IMR-90 (cell line): Measurements from ENCODE around the gene OR6C1. TPM values are rescaled to one million over a fixed set of nuclear protein-coding genes. Genes with fewer than 3 reads are reported as not detected.

Source experiments
- ATAC-seq: fragments of 200-7000 bp; cut with Tn5 transposase; 2 replicates; pipeline ENCODE4 v1.9.1; 2020; ENCODE audit warnings: low read depth, mild to moderate bottlenecking, moderate library complexity
- BruUV-seq: library from RNA; stranded (reverse); fragments of 400-500 nt; replicated peaks from 2 replicates; lab custom pipeline; 2021; lab: Mats Ljungman, UMichigan
- CTCF ChIA-PET: fragments of 300-600 bp; formaldehyde crosslinking; extraction: SDS; loops from one replicate; lab custom pipeline; 2021; ENCODE audit warnings: antibody characterized with exemption; lab: Yijun Ruan, JAX
- POLR2A ChIA-PET: fragments of 300-600 bp; sonication (Branson Sonifier 250); formaldehyde crosslinking; loops from one replicate; lab custom pipeline; 2022; ENCODE audit warnings: antibody characterized with exemption; ENCODE audit not compliant: unreplicated experiment; lab: Charles Lee
- DNase-seq: peaks from one replicate; pipeline ENCODE4 v3.0.0; 2013
- H2AFZ ChIP-seq: replicated peaks from 2 replicates; pipeline ENCODE3; 2013; ENCODE audit warnings: low read length, mild to moderate bottlenecking; ENCODE audit not compliant: poor library complexity
- H2AK5ac ChIP-seq: 2 replicates; pipeline ENCODE4 v1.6.1; 2013; ENCODE audit warnings: low read depth, low read length, inconsistent platforms
- H2AK9ac ChIP-seq: replicated peaks from 2 replicates; pipeline ENCODE3; 2013; ENCODE audit warnings: mild to moderate bottlenecking, low read depth, low read length, moderate library complexity; ENCODE audit not compliant: poor library complexity
- H2BK120ac ChIP-seq: 2 replicates; pipeline ENCODE4 v1.6.1; 2013; ENCODE audit warnings: low read depth, low read length, inconsistent platforms
- H2BK15ac ChIP-seq: 3 replicates; pipeline ENCODE4 v1.6.1; 2013; ENCODE audit warnings: low read depth, low read length, inconsistent platforms
- H2BK20ac ChIP-seq: 2 replicates; pipeline ENCODE4 v1.6.1; 2013; ENCODE audit warnings: low read depth, mild to moderate bottlenecking, inconsistent platforms, low read length, moderate library complexity
- H2BK5ac ChIP-seq: 2 replicates; pipeline ENCODE4 v1.6.1; 2013; ENCODE audit warnings: mild to moderate bottlenecking, low read depth, low read length, inconsistent platforms; ENCODE audit not compliant: poor library complexity, severe bottlenecking
- H3K14ac ChIP-seq: replicated peaks from 2 replicates; pipeline ENCODE4 v1.6.1; 2013; ENCODE audit warnings: low read depth, low read length, inconsistent platforms
- H3K18ac ChIP-seq: 2 replicates; pipeline ENCODE4 v1.6.1; 2013; ENCODE audit warnings: low read depth, low read length, control low read depth
- H3K23ac ChIP-seq: 2 replicates; pipeline ENCODE4 v1.6.1; 2013; ENCODE audit warnings: low read depth, low read length, inconsistent platforms
- H3K27ac ChIP-seq: 2 replicates; pipeline ENCODE4 v1.5.1; 2013; ENCODE audit warnings: mild to moderate bottlenecking, control low read depth, low read length; ENCODE audit not compliant: insufficient read depth
- H3K27me3 ChIP-seq: 2 replicates; pipeline ENCODE4 v1.6.1; 2013; ENCODE audit warnings: low read length; ENCODE audit not compliant: control insufficient read depth, insufficient read depth
- H3K36me3 ChIP-seq: 2 replicates; pipeline ENCODE4 v1.6.1; 2013; ENCODE audit warnings: low read length, mixed read lengths; ENCODE audit not compliant: control insufficient read depth, insufficient read depth
- H3K4ac ChIP-seq: 2 replicates; pipeline ENCODE4 v1.6.1; 2013; ENCODE audit warnings: low read depth, low read length, inconsistent platforms
- H3K4me1 ChIP-seq: 2 replicates; pipeline ENCODE4 v1.6.1; 2013; ENCODE audit warnings: low read length, mixed read lengths; ENCODE audit not compliant: control insufficient read depth, insufficient read depth
- H3K4me2 ChIP-seq: 2 replicates; pipeline ENCODE4 v1.6.1; 2013; ENCODE audit warnings: low read depth, mild to moderate bottlenecking, control low read depth, low read length, moderate library complexity
- H3K4me3 ChIP-seq: 2 replicates; pipeline ENCODE4 v1.5.1; 2013; ENCODE audit warnings: low read depth, mild to moderate bottlenecking, control low read depth, low read length, moderate library complexity; ENCODE audit not compliant: insufficient read depth
- H3K56ac ChIP-seq: 2 replicates; pipeline ENCODE4 v1.6.1; 2013; ENCODE audit warnings: low read length, inconsistent platforms; ENCODE audit not compliant: insufficient read depth; ENCODE audit errors: extremely low read depth
- H3K79me1 ChIP-seq, 2 experiments: 2 replicates each; pipeline ENCODE4 v1.6.1; 2013; ENCODE audit warnings: low read length in 2 of 2, inconsistent platforms in 1 of 2, low read depth in 1 of 2
- H3K9ac ChIP-seq: 2 replicates; pipeline ENCODE4 v1.6.1; 2013; ENCODE audit warnings: low read depth, low read length, control low read depth
- H3K9me1 ChIP-seq: 2 replicates; pipeline ENCODE4 v1.6.1; 2013; ENCODE audit warnings: low read length, inconsistent platforms; ENCODE audit not compliant: insufficient read depth
- H3K9me3 ChIP-seq: 2 replicates; pipeline ENCODE4 v1.6.1; 2013; ENCODE audit warnings: low read length; ENCODE audit not compliant: control insufficient read depth, insufficient read depth
- H4K20me1 ChIP-seq: 2 replicates; pipeline ENCODE4 v1.6.1; 2013; ENCODE audit warnings: low read length, inconsistent platforms; ENCODE audit not compliant: insufficient read depth
- H4K5ac ChIP-seq: 2 replicates; pipeline ENCODE4 v1.6.1; 2013; ENCODE audit warnings: mild to moderate bottlenecking, low read depth, low read length, control low read depth
- H4K8ac ChIP-seq, 2 experiments: 2 replicates each; pipeline ENCODE4 v1.6.1; 2013; ENCODE audit warnings: low read depth in 2 of 2, low read length in 2 of 2, control low read depth in 1 of 2, inconsistent platforms in 1 of 2
- H4K91ac ChIP-seq: 2 replicates; pipeline ENCODE4 v1.6.1; 2013; ENCODE audit warnings: low read depth, low read length, inconsistent platforms; ENCODE audit not compliant: insufficient read depth
- CEBPB ChIP-seq: IDR thresholded peaks from 2 replicates; pipeline ENCODE4 v1.6.1; 2012; ENCODE audit warnings: low read depth, low read length, improper control_type of control experiment
- CHD1 ChIP-seq: IDR thresholded peaks from 2 replicates; pipeline ENCODE4 v1.6.1; 2012; ENCODE audit warnings: low read depth, low read length, improper control_type of control experiment
- FOS ChIP-seq: fragments of 150-350 bp; IDR thresholded peaks from 2 replicates; pipeline ENCODE4 v1.6.1; 2016; ENCODE audit warnings: low read depth, low read length
- MAFK ChIP-seq: IDR thresholded peaks from 2 replicates; pipeline ENCODE4 v1.6.1; 2012; ENCODE audit warnings: low read depth, low read length, improper control_type of control experiment
- MAZ ChIP-seq: IDR thresholded peaks from 2 replicates; pipeline ENCODE4 v1.6.1; 2012; ENCODE audit warnings: low read depth, mild to moderate bottlenecking, low read length, improper control_type of control experiment, moderate library complexity, borderline replicate concordance
- MXI1 ChIP-seq: IDR thresholded peaks from 2 replicates; pipeline ENCODE4 v1.6.1; 2012; ENCODE audit warnings: low read depth, mild to moderate bottlenecking, low read length, moderate library complexity, borderline replicate concordance
- NFE2L2 ChIP-seq: fragments of 150-350 bp; IDR thresholded peaks from 2 replicates; pipeline ENCODE4 v1.6.1; 2016; ENCODE audit warnings: low read depth, mild to moderate bottlenecking, low read length
- POLR2A ChIP-seq: IDR thresholded peaks from 2 replicates; pipeline ENCODE4 v1.6.1; 2012; ENCODE audit warnings: mild to moderate bottlenecking, low read depth, low read length
- RAD21 ChIP-seq: IDR thresholded peaks from 2 replicates; pipeline ENCODE4 v1.6.1; 2012; ENCODE audit warnings: low read length, improper control_type of control experiment
- RCOR1 ChIP-seq: IDR thresholded peaks from 2 replicates; pipeline ENCODE4 v1.6.1; 2012; ENCODE audit warnings: mild to moderate bottlenecking, low read length, improper control_type of control experiment; ENCODE audit not compliant: insufficient replicate concordance
- RFX5 ChIP-seq: IDR thresholded peaks from 2 replicates; pipeline ENCODE4 v1.8.0; 2012; ENCODE audit warnings: low read depth, mild to moderate bottlenecking, low read length, moderate library complexity
- SMC3 ChIP-seq: fragments of 150-350 bp; IDR thresholded peaks from 2 replicates; pipeline ENCODE4 v1.6.1; 2016; ENCODE audit warnings: low read depth, mild to moderate bottlenecking, antibody characterized with exemption, low read length, moderate library complexity
- WGBS, 2 experiments: methylation state at CpG; one replicate each; pipeline versions ENCODE4 v1.1.5 to v1.1.7; 2013; ENCODE audit warnings: missing lambda C conversion rate in 2 of 2; ENCODE audit not compliant: insufficient read length in 1 of 2; ENCODE audit errors: extremely low coverage in 2 of 2; 5-methylcytosine and 5-hydroxymethylcytosine counted together
- dilution Hi-C: fragments of 300-500 bp; cut with HindIII; formaldehyde crosslinking; loops from one replicate; pipeline ENCODE4 v1.14.3; 2018; ENCODE audit warnings: low sequenced_read_pairs; ENCODE audit not compliant: unreplicated experiment
- in situ Hi-C: fragments of 300-500 bp; cut with MboI; formaldehyde crosslinking; loops from 3 replicates; pipeline ENCODE4 v1.14.3; 2019; ENCODE audit warnings: low sequenced_read_pairs, inconsistent platforms, mixed read lengths
- intact Hi-C: fragments of 100-400 bp; cut with micrococcal nuclease; formaldehyde crosslinking; loops from 2 replicates; pipeline ENCODE4 v1.10.0; 2022
- polyA plus RNA-seq, 3 experiments: library from polyadenylated mRNA; depleted of rRNA; stranded (reverse); fragments of >200 nt; gene quantifications; 2 replicates each; pipeline ENCODE4 v1.2.3, GENCODE V29; 2012; ENCODE audit warnings: low replicate concordance in 1 of 3
- total RNA-seq: library from RNA; depleted of rRNA; stranded (reverse); fragments of >200 nt; gene quantifications from 2 replicates; pipeline ENCODE4 v1.2.3, GENCODE V29; 2012
- TF ChIP-seq, protein P1 (sequence below): conservative IDR thresholded peaks from 2 replicates; pipeline ENCODE4 v1.5.1; 2012; ENCODE audit warnings: mild to moderate bottlenecking, low read depth, low read length, improper control_type of control experiment
- TF ChIP-seq, protein P2 (sequence below): fragments of 150-350 bp; IDR thresholded peaks from 2 replicates; pipeline ENCODE4 v1.6.1; 2016; ENCODE audit warnings: low read depth, mild to moderate bottlenecking, low read length, moderate library complexity, borderline replicate concordance
- TF ChIP-seq, protein P3 (sequence below): fragments of 150-350 bp; IDR thresholded peaks from 2 replicates; pipeline ENCODE4 v1.6.1; 2017; ENCODE audit warnings: mild to moderate bottlenecking, antibody characterized with exemption, low read length, low read depth

Gene OR6C1
- total and polyA plus RNA-seq, 2 of the 4 experiments (the other 2 are of a cell fraction), result not detected

DNA sequence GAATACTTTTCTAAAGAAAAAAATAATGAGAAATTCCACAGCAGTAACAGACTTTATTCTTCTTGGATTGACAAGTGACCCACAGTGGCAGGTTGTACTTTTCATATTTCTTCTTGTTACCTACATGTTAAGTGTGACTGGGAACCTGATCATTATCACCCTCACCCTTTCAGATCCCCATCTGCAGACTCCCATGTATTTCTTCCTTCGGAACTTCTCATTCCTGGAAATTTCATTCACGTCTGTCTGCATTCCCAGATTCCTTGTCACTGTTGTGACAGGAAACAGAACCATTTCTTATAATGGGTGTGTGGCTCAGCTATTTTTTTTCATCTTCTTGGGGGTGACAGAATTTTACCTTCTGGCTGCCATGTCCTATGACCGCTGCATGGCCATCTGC, 50.9 kb downstream of the OR6C1 start:
- BruUV-seq, result no TSS peak
- H3K4ac ChIP-seq, result no peak overlapping the region
- no peak overlapping the region for H2AK9ac ChIP-seq
- ATAC-seq, result no peak
- no peak overlapping the region for H3K4me3 ChIP-seq
- no peaks in the 10 kb centered on the region for H3K4me1 ChIP-seq
- H2BK120ac ChIP-seq, result no peak overlapping the region
- in situ Hi-C loops, result no loop called here
- H3K27ac ChIP-seq, result no peak overlapping the region
- H2BK5ac ChIP-seq, result no peak overlapping the region
- no peak overlapping the region for H4K8ac ChIP-seq
- no peak overlapping the region for H3K23ac ChIP-seq
- no peak overlapping the region for H4K91ac ChIP-seq
- H4K20me1 ChIP-seq, result no peaks in the 10 kb centered on the region
- CTCF ChIA-PET, result no interaction called here
- WGBS, 2 experiments, result 71% methylated on average over 1 of the region's 3 CpGs; no CpG with 5 or more reads in 1 of the 2 experiments
- no peak overlapping the region for H3K9ac ChIP-seq
- no peaks in the 10 kb centered on the region for H3K27me3 ChIP-seq
- no peaks in the 10 kb centered on the region for H3K36me3 ChIP-seq
- H4K5ac ChIP-seq, result no peak overlapping the region
- no peak overlapping the region for H3K14ac ChIP-seq
- POLR2A ChIA-PET, result no interaction called here
- TF ChIP-seq RAD21 (no peak), CEBPB (no peak), NFE2L2 (no peak), MAZ (no peak), MAFK (no peak), SMC3 (no peak), MXI1 (no peak), FOS (no peak), RFX5 (no peak), CHD1 (no peak), POLR2A (no peak), RCOR1 (no peak)
- TF ChIP-seq, protein P1, sequence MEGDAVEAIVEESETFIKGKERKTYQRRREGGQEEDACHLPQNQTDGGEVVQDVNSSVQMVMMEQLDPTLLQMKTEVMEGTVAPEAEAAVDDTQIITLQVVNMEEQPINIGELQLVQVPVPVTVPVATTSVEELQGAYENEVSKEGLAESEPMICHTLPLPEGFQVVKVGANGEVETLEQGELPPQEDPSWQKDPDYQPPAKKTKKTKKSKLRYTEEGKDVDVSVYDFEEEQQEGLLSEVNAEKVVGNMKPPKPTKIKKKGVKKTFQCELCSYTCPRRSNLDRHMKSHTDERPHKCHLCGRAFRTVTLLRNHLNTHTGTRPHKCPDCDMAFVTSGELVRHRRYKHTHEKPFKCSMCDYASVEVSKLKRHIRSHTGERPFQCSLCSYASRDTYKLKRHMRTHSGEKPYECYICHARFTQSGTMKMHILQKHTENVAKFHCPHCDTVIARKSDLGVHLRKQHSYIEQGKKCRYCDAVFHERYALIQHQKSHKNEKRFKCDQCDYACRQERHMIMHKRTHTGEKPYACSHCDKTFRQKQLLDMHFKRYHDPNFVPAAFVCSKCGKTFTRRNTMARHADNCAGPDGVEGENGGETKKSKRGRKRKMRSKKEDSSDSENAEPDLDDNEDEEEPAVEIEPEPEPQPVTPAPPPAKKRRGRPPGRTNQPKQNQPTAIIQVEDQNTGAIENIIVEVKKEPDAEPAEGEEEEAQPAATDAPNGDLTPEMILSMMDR, result no peak
- TF ChIP-seq, protein P2, sequence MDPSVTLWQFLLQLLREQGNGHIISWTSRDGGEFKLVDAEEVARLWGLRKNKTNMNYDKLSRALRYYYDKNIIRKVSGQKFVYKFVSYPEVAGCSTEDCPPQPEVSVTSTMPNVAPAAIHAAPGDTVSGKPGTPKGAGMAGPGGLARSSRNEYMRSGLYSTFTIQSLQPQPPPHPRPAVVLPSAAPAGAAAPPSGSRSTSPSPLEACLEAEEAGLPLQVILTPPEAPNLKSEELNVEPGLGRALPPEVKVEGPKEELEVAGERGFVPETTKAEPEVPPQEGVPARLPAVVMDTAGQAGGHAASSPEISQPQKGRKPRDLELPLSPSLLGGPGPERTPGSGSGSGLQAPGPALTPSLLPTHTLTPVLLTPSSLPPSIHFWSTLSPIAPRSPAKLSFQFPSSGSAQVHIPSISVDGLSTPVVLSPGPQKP, result no peak
- TF ChIP-seq, protein P3, sequence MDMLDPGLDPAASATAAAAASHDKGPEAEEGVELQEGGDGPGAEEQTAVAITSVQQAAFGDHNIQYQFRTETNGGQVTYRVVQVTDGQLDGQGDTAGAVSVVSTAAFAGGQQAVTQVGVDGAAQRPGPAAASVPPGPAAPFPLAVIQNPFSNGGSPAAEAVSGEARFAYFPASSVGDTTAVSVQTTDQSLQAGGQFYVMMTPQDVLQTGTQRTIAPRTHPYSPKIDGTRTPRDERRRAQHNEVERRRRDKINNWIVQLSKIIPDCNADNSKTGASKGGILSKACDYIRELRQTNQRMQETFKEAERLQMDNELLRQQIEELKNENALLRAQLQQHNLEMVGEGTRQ, result no peak
- no peak overlapping the region for H3K4me2 ChIP-seq
- no peak overlapping the region for H3K56ac ChIP-seq
- H3K9me1 ChIP-seq, result no peaks in the 10 kb centered on the region
- DNase-seq, result no peak
- no peak overlapping the region for H2BK20ac ChIP-seq
- no peak overlapping the region for H2AK5ac ChIP-seq
- dilution Hi-C loops, result no loop called here
- H2BK15ac ChIP-seq, result no peak overlapping the region
- no peaks in the 10 kb centered on the region for H3K79me1 ChIP-seq
- no peak overlapping the region for H2AFZ ChIP-seq
- intact Hi-C loops, result no loop called here
- no peak overlapping the region for H3K18ac ChIP-seq
- H3K9me3 ChIP-seq, result no peaks in the 10 kb centered on the region
